ENCODE data around the gene LRBA.

The LRBA gene

DNA sequence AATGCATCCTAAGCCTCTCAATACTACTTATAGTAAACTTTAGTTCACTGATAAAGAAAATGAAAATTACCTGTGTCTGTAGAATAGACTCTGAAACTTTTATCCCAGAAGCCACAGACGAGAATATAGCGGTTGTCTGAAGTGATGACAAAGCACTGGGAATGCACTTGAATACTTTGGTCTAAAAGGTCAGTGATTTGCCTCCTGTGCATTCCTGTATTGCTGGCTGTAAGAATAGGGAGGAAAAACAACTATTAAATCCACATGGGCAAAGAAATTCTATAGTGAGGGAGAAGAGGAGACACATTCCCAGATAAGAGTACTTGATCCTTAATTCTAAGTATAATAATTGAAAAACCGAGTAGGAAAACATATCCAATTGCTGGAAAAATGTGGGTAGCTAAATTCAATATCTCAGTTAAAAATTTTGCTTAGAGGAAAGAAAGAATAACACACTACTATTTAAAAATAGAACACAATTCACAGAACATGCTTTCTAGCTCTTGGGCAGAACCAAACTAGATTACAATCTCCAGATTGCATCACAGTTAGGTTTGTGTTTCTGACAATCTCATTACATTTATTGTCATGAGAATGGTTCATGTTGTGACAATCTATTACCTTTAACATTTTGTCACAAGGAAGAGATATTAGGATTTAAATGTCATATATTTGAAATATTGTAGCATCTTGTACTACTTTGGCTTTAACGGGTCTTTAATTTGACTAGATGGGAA is 704.8 kb downstream of the LRBA start:
- DNase-seq: peak; percentile 25

DNA sequence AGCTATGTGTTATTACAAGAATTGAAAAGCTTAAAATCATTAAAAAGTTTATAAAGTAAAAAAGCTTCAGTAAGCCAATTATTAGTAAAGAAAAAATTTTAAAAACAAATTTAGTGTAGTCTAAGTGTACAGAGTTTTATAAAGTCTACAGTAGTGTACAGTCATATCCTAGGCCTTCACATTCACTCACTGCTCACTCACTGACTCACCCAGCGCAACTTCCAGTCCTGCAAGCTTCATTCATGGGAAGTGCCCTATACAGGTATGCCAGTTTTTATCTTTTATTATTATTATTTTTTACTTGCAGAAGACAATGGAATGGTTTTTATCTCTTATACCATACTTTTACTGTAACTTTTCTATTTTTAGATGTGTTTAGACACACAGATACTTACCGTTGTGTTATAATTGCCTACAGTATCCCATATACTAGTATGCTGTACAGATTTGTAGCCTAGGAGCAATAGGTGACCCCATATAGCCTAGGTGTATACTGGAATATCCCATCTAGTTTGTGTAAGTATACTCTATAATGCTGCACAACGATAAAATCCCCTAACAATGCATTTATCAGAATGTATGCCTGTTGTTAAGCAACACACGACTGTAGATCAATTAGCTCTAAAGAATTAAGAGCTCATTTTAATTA is 706.1 kb downstream of the LRBA start:
- peak; percentile 37 for DNase-seq

DNA sequence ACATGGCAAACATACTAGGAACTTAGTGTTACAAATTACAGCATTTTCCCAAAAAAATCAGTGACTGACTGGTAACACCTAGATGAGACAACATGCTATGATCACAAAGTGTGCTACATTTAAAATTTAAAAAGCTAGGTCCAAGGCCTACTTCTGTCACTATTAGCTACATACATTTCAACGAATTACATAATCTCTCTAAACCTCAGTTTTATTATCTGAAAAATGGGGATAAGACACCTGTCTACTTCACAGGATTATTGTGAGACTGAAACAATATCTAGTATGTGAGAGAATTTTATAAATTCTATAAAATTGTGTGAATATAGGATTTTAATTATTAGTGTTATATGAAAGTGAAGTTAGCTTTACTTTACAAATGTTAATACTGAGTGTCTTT is 708.4 kb downstream of the LRBA start:
- no peak for DNase-seq

DNA sequence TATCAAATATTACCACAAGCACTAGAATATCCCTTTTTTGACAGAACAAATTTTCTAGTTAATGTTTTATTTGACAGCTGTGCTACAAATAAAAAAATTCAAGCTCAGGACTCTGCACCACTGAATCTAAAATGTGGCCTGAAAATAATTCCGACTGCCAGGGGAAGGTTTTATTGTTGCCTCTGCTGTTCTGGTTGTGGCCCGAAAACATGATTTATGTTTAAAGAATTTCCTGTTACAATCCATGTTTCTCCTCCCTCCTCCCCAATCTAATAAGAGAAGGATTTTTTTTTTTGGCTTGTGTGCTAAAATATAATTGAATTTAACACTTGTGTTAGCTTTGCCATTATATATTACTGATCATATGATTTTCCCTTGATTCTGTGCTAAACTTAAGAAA is 709.1 kb downstream of the LRBA start:
- peak; percentile 51 for DNase-seq

DNA sequence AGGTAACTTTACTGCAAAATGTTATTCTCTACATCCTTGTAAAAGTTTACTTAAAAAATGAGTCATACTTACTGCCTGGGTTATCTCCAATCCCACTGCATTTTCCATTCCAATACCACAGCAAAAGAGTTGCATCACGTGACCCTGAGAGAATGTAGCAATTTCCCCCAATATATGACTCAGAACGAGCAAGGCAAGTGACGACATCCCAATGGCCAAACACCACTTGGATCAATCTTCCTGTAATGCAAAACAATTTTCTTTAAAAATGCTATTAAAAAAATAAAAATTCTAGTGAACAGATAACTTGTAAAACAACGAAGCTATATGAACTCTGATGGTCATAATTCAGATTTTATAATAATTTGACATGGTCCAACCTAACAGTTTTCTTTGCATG is 712.5 kb downstream of the LRBA start:
- DNase-seq: peak; percentile 80

DNA sequence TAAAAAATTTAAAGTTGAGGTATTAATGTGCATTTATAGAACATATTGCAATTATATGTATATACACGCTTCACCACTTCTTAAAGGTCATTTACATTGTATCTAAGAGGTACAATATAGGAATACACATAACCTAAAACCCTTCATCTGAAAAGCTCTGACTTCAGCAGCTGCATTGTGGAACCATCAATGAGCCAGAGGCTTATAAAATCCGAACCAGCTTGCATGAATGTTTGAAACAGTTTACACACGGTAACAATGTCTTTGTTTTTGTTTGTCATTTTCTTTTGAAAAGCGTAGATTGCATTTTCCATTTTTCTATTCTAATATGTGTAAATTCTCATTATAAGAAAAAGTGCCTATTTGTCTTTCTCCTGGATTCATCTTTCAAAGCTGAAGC is 715.3 kb downstream of the LRBA start:
- DNase-seq: no peak

DNA sequence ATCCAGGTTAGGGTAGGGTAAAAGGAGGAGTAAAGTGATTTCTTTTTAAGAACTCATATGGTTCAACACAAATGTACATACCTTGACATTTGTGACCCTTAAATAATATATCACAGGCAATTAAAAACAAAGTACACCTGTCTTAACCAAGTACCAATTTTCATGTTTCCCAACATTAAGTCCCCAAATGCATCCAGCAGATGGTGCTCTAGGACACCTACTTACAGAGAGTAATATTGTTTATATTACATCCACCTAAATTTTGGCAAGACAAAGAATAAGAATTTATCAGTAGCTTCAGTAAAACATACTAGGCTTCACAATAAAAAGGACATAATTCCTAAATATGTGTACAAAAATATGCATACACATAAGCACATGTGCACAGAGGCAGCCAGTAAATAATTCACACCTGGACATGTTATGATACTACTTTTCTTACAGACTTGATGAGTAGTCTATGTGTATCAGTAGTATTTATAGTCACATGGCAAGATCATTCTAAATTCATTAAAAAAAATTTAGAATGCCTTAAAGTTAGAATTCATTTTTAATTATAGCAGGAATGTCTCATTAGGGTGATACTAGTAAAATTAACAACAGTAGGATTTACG is 717.1 kb downstream of the LRBA start:
- DNase-seq: no peak

DNA sequence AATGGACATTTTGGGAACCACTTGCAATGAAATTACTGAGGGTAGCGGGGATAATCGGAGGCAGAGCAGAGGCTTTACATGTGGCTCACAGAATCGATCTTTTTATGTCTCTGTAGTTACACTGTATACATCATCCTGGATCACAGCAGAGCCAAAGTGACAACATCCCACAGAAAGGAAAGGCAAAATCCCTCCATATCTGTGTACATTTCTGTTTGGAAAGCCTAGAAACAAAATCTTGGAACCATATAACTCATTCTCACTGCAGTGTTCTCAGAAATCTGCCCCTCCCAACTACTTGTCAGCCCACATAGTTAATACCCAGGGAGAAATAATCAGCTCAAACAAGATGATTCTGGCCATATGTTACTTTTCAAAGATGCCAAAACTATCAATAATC is 725.2 kb downstream of the LRBA start:
- no peak for DNase-seq

DNA sequence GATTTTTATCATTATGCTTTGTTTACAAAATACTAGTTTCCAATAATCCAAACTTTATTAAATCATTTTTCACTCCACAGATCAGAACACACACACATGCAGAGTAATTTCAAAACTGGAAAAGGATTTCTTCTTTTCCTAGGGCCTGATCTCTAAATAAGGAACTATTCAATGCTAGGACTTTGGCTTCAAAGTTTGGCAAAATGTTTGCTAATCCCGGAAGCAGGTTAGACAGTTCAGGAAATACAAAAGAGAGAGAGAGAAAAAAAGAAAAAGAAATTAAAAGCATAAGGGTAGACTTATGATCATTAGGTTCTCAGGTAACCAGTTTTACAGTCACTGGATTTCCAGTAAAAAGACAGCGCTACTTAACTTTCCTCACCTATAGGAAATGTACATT is 725.9 kb downstream of the LRBA start:
- DNase-seq: no peak

DNA sequence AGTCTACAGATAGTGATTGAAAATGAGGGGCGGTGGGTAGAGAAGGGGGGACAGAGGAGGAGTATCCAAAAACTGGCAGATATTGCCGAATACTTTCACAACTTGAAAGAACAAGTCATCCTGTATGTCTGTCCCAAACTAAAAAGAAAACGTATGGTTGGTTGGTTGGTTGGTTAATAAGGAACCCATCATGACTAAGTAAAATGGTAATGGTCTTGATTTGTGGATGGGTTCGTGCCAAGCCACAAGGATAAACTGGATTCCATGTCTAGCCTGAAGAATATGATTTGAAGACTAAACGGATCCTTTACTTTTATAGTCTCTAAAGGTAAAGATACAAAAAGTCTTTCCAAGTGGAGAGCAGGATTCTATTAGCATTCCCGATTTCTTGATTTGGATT is 728.4 kb downstream of the LRBA start:
- no peak for DNase-seq

DNA sequence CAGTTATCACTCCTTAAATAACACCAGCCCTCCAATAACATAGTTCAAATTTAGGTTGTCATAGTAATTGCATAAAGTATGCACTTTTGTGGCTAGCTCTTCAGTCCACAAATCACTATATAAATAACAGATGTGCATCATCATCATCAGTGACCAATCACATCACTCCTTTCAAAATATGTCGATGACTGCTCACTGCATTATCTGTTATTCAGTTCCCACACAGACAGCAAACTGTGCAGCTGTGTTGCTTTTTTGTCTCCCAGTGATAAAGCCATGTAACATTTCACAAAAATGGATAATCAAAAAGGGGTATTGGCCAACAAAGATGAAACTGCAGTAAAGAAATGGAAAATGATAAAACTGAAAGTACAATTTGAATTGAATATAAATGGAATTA is 731.4 kb downstream of the LRBA start:
- DNase-seq: peak; percentile 59

DNA sequence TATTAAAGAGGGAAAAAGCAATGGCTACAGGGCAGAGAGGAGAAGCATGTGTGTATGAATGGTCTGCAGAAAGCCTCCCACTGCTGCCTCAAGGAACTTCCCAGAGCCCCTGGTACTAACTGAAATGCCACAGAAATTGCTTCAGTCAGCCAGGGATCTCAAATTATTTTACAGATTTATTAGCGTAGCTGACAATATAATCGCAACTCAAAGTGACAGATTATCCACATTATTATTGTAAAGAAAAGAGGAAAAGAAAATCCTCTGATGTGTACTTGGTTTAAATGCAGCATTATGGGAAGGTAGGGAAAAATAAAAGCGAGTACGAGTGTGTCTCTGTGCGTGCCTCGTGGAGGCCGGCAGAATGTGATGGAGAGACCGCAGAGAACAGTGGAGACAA is 734.1 kb downstream of the LRBA start:
- DNase-seq: no peak

DNA sequence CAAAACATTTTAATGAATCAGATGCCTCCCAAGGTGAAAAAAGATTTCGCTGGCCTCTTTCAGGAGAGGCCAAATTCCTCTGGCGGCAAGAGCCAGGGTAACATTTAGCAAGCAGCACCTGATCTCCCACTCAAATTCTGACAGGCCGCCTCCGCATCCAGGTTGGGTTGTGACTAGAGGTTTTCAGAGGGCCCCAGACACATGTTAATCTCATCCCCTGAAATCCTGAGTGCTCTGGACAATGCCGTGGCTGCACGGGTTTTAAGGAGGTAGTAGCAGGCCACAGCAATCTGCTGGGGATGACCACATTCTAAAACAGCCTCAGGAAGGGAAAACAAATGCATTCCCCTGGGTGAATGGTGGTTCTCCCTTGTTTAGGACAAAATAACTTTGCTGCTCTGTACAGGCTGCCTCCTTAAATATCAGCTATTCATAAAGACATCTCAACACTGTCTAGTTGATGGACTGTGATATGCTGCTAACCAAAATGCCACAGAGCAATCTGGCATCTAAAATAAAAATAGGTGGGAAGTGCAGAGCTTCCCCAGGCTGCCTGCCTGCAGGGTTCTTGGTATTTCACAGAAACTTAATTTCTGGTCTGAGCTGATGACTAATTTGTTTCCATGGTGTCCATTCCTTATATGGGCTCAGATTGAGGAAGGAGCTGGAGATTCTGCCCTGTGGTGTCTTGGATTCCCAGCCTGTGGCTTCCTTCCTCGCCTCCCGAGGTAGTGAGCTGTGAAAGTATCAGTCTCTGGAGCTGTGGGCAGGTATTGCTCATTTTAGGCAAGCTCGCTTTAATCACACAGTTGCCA is 734.8 kb downstream of the LRBA start:
- peak; percentile 98 for DNase-seq

DNA sequence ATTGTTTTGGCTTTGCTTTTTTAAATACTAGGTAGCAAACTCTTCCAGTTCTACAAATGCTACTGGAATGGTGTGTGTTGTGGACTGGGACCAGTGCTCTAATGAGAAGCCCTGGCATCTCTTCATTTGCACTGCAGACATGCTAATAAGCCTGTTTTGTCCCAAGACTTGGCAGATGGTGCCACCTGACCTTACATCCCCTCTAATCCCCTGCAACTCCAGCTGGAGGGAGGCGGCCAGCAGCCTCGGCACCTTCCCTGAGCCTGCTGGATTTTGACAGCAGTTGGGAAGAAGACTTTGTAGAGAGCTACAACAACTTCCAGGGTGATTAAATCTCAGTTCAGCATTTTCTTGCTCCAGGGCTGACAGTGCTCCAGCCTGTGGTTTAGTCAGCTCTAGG is 736.9 kb downstream of the LRBA start:
- no peak for DNase-seq

DNA sequence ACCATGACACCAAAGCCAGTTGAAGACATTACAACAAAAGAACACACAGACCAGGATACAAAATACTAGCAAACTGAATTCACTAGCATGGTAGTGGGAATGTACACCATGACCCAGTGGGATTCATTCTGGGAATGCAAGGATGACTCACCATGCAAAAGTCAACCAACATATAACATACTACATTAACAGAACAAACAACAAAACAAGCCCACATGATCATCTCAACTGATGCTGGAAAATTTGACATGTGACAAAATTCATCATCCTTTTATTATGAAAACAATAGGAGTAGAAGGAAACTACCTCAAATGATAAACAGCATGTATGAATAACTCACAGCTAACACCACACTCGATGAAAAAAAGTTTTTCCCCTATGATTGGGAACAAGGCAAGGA is 746.6 kb downstream of the LRBA start:
- DNase-seq: no peak

DNA sequence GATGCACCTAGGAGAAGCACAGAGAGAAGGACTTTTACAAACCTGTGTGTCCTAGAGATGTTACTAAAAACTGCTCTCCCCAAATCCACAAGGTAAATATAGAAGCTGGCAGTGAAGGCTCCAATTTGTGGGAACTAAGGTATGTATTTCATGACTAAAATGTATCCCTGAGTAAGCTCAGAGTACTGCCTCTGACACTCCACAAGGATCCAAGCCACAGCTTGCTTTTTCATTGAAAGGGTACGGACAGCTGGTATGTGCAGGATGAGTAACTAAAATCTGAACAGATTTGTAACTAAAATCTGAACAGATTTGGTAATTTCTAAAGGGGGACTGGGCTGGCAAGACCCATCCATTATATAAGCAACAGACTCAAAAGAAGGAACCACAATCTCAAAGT is 749.3 kb downstream of the LRBA start:
- DNase-seq: no peak

DNA sequence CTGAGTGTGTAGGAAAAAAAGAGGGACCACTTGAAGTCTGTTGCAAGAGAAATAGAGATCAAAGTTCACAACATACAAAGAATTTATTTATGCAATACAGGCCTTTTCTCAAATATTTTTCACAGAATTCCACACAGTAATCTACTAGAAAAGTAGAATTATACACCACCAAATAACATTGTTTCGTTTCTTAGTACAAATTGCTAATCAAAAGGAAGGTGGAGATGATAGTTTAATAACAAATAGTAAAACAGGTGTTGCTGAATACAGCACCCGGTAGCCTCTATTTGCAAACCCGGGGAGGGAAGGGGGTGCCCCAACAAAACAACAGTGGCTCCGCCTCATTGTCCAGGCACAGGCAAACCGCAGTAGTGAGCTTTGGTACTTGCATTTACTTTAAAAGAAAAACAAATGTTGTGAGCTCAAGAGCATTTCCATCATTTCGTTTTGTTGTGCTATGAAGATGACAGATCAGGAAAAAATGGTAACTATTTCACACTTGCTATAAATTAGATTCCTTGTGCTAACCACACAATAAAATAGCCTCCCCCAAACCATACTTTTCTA is 750.4 kb downstream of the LRBA start:
- DNase-seq: no peak

DNA sequence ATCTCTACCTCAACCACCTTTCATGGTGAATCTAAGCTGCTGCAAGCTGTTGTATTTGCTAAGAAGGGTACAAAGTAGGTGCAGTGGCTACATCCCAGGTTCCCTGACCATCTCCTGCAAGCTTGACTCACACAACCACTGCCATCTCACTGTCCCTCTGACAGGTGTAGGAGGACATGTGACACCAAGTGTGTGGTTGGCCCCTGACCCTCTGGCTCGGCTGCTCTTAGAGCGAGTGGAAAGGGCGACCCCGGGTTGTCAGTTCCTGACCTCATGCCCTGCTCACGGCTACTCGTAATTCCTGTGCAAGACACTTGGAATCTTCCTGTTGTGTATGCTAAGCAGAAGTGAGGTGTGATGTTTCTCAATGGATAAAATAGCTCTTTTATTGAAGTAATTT is 752.5 kb downstream of the LRBA start:
- no peak for DNase-seq

DNA sequence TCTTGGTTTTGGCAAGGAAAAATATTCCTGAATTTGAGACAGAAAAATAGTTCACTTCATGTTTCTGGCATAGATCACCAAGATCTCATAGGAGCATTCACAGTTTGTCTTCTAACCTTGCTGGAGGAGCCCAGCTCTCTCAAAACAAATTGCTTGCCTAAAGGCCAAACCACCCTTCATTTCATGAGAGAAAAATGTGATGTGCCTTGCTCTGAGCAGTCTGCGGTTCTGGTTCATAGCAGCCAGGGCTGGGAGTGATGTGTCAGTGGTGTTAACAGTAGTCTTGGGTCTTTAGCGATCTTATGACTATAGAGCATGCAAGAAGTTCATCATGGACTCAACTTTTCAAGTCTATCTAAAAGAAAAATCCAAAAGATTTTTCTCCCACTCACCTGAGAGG is 753.5 kb downstream of the LRBA start:
- DNase-seq: no peak

DNA sequence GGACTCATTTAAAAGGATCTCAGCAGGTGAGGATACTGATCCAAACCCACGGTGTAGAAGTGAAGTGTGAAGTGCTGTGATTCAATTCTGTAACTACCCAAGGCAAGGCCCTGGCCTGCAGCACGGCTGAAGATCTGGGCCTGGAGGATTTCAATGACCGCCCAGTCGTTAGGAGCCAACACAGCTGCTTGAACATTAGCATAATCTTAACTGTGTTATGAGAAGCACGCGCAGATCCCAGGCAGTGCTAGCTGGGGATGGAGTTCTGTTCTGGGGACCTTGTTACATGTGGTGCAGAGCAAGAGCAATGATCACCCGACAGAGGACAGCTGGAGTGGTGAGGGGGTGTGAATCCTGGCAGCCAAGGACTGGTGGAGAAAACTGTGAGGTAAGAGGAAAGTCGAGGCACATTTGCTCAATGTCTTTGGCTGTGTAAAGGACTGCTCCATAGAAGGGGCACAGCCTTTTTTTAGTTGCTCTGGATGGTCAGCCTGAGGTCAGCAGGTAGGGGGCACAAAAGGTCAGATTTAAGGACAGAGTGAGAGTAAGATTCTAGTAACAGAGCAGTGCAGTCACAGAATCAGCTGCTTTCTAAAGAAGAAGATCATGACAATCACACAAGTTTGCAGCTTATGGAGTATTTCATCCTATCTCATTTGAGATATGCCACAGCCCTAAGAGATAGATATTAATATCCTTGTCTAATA is 755.1 kb downstream of the LRBA start:
- DNase-seq: no peak

DNA sequence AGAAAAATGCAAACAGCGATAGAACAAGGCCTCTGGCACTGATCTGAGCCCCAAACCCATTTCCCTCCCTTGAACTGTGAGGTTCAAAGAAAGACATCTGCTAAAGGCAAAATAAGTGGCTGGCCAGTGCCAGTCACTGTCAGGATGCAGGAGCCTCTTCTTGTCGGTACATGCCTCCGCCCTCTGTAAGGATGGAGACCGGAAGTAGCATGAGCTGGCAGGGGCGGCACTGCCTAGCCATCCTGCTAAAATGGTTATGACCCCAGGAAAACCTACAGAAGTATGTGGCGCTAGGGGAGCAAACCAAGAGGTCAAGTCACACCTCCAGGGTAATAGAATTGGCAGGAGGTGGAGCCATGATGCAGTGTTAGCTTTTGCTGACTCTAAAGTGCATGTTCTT is 756.5 kb downstream of the LRBA start:
- DNase-seq: no peak

DNA sequence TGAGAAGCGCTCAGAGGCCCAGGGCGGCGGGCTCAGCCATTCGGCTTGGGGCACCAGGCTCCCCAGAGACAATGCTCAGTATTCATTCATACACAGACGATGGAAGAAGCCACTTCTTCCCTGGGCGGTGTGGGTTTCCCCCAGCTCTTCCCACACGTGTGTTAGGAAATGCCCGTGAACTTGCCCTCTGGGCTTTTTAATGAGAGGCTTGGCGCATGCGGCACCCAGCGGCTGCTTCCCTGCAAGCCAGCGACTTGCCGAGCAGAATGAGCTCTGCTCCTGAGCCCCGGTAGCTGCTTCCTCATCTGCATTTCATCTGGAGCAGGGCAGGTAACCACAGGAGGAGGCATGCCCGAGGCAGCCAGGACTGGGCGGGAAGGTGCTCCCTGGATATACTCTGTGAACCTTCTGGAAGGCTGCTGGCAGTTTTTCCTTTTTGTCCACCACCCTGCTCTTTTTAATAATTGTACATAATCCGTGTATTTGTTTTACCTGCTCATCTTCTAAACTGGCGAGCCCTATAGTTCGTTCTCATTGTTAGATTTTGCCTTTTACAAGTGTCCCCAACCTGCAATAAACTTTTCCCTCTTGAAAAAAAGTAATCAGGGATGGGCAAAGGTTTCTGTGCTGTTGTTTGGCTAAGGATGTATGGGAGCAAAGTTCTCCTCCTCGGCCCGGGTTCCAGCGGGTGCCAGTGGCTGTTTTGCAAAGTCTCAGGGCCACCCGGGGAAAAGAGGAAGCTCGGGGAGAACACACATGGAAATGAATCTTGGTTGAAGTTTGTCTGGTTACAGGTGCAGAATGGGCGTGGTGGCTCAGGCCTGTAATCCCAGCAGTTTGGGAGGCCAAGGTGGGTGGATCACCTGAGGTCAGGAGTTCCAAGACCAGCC is 758.0 kb downstream of the LRBA start:
- DNase-seq: no peak
